H1 (cell line): ENCODE data around the gene TIMM8A.

Experiments used
- ATF3 ChIP-seq: IDR thresholded peaks from 2 replicates; pipeline ENCODE4 v1.6.1; 2011; ENCODE audit warnings: low read depth, mild to moderate bottlenecking, low read length; ENCODE audit not compliant: insufficient read depth
- BCL11A ChIP-seq, 2 experiments: IDR thresholded peaks; one replicate each; pipeline ENCODE4 v1.6.1; 2011; ENCODE audit warnings: low read depth in 2 of 2, low read length in 2 of 2, mild to moderate bottlenecking in 2 of 2
- CEBPB ChIP-seq: IDR thresholded peaks from 2 replicates; pipeline ENCODE4 v1.6.1; 2012; ENCODE audit warnings: low read depth, low read length
- CTCF ChIP-seq, 3 experiments: IDR thresholded peaks; 1 replicate in 2 of 3; 2 replicates in 1 of 3; pipeline versions ENCODE4 v1.5.1 to v1.6.1; 2011; ENCODE audit warnings: low read length in 3 of 3, mild to moderate bottlenecking in 3 of 3, inconsistent platforms in 2 of 3, low read depth in 1 of 3, moderate library complexity in 1 of 3; ENCODE audit not compliant: insufficient read depth in 1 of 3; ENCODE audit errors: control extremely low read depth in 1 of 3
- SP2 ChIP-seq: IDR thresholded peaks from 2 replicates; pipeline ENCODE4 v1.6.1; 2012; ENCODE audit warnings: mild to moderate bottlenecking, low read length, inconsistent platforms
- YY1 ChIP-seq: IDR thresholded peaks from 2 replicates; pipeline ENCODE4 v1.6.1; 2011; ENCODE audit warnings: low read depth, mild to moderate bottlenecking, low read length

- no peak for TF ChIP-seq CTCF (IDR thresholded peaks at IDR 0.05; ENCODE audit: control extremely low read depth in 1 of 3, insufficient read depth in 1 of 3, low read depth in 1 of 3, low read length in 3 of 3)
- no peak for TF ChIP-seq CEBPB
- no peak for TF ChIP-seq ATF3
- no peak for TF ChIP-seq BCL11A (IDR thresholded peaks at IDR 0.05; ENCODE audit: low read depth in 2 of 2, low read length in 2 of 2)
- TF ChIP-seq SP2: no peak
- no peak for TF ChIP-seq YY1
Observed at GRCh38 chrX:101394372-101394771, 45.8 kb upstream of the TIMM8A start.
